Tibial artery (tissue), 4 donors: ENCODE measurements around the gene OR10A6.

ENCODE experiments used
- DNase-seq, 2 donors: peaks; one replicate each; pipeline ENCODE4 v3.0.0-alpha.2; 2019
- H3K27ac ChIP-seq, 2 donors: fragments of 200-600 bp; sonication (generic) in 1 of 2; 1 replicate in 1 of 2; 2 replicates in 1 of 2; pipeline ENCODE4 v1.5.1; 2018 to 2019; ENCODE audit warnings: mild to moderate bottlenecking in 1 of 2
- H3K27me3 ChIP-seq, 2 donors: fragments of 200-600 bp; sonication (generic) in 1 of 2; one replicate each; pipeline versions ENCODE4 v1.5.1 to v1.6.0; 2016 to 2019
- H3K36me3 ChIP-seq, 3 donors: fragments of 200-600 bp; sonication (generic) in 2 of 3; one replicate each; pipeline ENCODE4 v1.5.1; 2016 to 2019; ENCODE audit warnings: mild to moderate bottlenecking in 2 of 3
- H3K4me1 ChIP-seq, 4 donors: fragments of 200-600 bp; sonication (generic) in 2 of 4; 1 replicate in 3 of 4; 2 replicates in 1 of 4; pipeline ENCODE4 v1.5.1; 2016 to 2019
- H3K4me3 ChIP-seq, 2 donors: fragments of 200-600 bp; sonication (generic) in 1 of 2; 1 replicate in 1 of 2; 2 replicates in 1 of 2; pipeline ENCODE4 v1.5.1; 2018 to 2019; ENCODE audit warnings: mild to moderate bottlenecking in 2 of 2
- H3K9me3 ChIP-seq, 3 donors: fragments of 200-600 bp; sonication (generic) in 1 of 3; one replicate each; pipeline ENCODE4 v1.5.1; 2016 to 2019
- CTCF ChIP-seq, 2 experiments: fragments of 200-600 bp in 1 of 2; fragments of 450-650 bp in 1 of 2; IDR thresholded peaks; one replicate each; pipeline ENCODE4 v1.5.1; 2017 to 2019; ENCODE audit warnings: antibody characterized with exemption in 2 of 2, mild to moderate bottlenecking in 1 of 2, moderate library complexity in 1 of 2
- intact Hi-C: fragments of 100-400 bp; cut with DNase I; formaldehyde crosslinking; loops from one replicate; pipeline ENCODE4 v1.15.0; 2023; ENCODE audit warnings: low total_unique reads

The OR10A6 gene

GRCh38 chr11:7905549-7905948 lies 25.5 kb downstream of the OR10A6 start:
- H3K27me3 ChIP-seq: no peaks in the 10 kb centered on the region
- H3K9me3 ChIP-seq: no peaks in the 10 kb centered on the region
- no peak for TF ChIP-seq CTCF (IDR thresholded peaks at IDR 0.05)
- no peak overlapping the region for H3K27ac ChIP-seq
- no peak overlapping the region for H3K4me3 ChIP-seq
- intact Hi-C loops: no loop called here
- DNase-seq: no peak
- H3K36me3 ChIP-seq: no peaks in the 10 kb centered on the region
- no peaks in the 10 kb centered on the region for H3K4me1 ChIP-seq

DNA sequence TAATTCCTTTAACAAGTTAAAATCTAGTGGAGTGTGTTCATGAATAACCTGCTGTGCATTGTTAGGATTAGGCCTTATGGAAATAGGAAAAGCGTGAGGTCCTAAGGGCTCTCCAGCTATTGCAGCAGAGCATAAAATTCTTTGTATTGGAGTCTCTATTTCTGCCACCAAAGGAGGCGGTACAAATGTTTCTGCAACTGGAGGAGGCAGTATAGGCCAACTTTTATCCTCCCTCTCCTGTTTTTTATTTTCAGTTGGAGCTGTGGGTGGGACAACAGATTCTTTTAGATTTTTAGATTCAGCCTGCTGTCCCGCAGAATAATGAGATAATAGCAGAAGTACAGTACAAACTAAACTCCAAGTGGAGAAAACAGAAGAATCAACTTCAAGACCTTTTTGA lies 26.2 kb downstream of the OR10A6 start:
- Histone ChIP-seq H3K36me3 (no peaks in the 10 kb centered on the region), H3K27ac (no peak overlapping the region), H3K4me1 (no peaks in the 10 kb centered on the region), H3K4me3 (no peak overlapping the region), H3K9me3 (no peaks in the 10 kb centered on the region), H3K27me3 (no peaks in the 10 kb centered on the region)
- no peak for TF ChIP-seq CTCF (IDR thresholded peaks at IDR 0.05)
- intact Hi-C loops: loop anchor here (5.0 kb wide), 1 partner anchor 82 kb away; the partner anchor contains the start of gene EIF3F
- no peak for DNase-seq

- Histone ChIP-seq H3K4me3 (no peak overlapping the region), H3K27ac (no peak overlapping the region), H3K36me3 (no peaks in the 10 kb centered on the region), H3K4me1 (no peaks in the 10 kb centered on the region), H3K27me3 (no peaks in the 10 kb centered on the region), H3K9me3 (no peaks in the 10 kb centered on the region)
- intact Hi-C loops: loop anchor here (5.0 kb wide), 1 partner anchor 83 kb away; the partner anchor contains the start of gene EIF3F
- no peak for TF ChIP-seq CTCF (IDR thresholded peaks at IDR 0.05)
- no peak for DNase-seq
Observed at GRCh38 chr11:7903940-7904339, 27.1 kb downstream of the OR10A6 start.

- Histone ChIP-seq H3K27me3 (no peaks in the 10 kb centered on the region), H3K27ac (no peak overlapping the region), H3K4me3 (no peak overlapping the region), H3K9me3 (no peaks in the 10 kb centered on the region), H3K4me1 (no peaks in the 10 kb centered on the region), H3K36me3 (no peaks in the 10 kb centered on the region)
- TF ChIP-seq CTCF (IDR thresholded peaks at IDR 0.05): no peak
- intact Hi-C loops: loop anchor here (5.0 kb wide), 1 partner anchor 86 kb away; the partner anchor contains the start of gene EIF3F
- no peak for DNase-seq
Observed at GRCh38 chr11:7901319-7901854, 29.7 kb downstream of the OR10A6 start.

DNA sequence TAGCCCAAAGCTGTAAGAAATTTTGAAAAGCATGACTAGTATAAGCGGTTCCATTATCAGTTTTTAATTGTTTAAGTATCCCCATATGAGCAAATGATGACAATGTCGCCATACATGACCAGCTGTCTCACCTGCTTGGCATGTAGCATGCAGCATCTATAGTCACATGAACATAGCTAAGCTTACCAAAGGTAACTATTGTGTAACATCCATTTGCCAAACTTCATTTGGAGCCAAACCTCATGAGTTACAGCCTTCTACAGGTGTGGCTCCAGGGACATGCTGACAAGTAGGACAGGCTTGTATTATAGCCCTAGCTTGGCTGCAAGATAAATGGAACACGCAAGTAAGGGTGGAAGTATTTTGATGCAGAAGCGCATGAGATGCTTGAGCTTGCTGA lies 30.4 kb downstream of the OR10A6 start:
- H3K27ac ChIP-seq: no peak overlapping the region
- no peaks in the 10 kb centered on the region for H3K9me3 ChIP-seq
- intact Hi-C loops: loop anchor here (5.0 kb wide), 1 partner anchor 87 kb away; the partner anchor contains the start of gene EIF3F
- no peaks in the 10 kb centered on the region for H3K36me3 ChIP-seq
- no peak for TF ChIP-seq CTCF (IDR thresholded peaks at IDR 0.05)
- no peaks in the 10 kb centered on the region for H3K4me1 ChIP-seq
- H3K4me3 ChIP-seq: no peak overlapping the region
- DNase-seq: no peak
- no peaks in the 10 kb centered on the region for H3K27me3 ChIP-seq

GRCh38 chr11:7899418-7899817 lies 31.6 kb downstream of the OR10A6 start:
- intact Hi-C loops: no loop called here
- Histone ChIP-seq H3K4me1 (no peaks in the 10 kb centered on the region), H3K9me3 (no peaks in the 10 kb centered on the region), H3K27ac (no peak overlapping the region), H3K27me3 (no peaks in the 10 kb centered on the region), H3K36me3 (no peaks in the 10 kb centered on the region), H3K4me3 (no peak overlapping the region)
- DNase-seq: no peak
- no peak for TF ChIP-seq CTCF (IDR thresholded peaks at IDR 0.05)
